Hepatocyte (in vitro differentiated cells): ENCODE data around the gene CEP192. TPM values are rescaled to one million over a fixed set of nuclear protein-coding genes. Genes with fewer than 3 reads are reported as not detected.

Experiments
- DNase-seq: peaks from one replicate; pipeline ENCODE4 v3.0.0-alpha.2; 2016; ENCODE audit warnings: low spot score
- H2AFZ ChIP-seq: fragments of 200-600 bp; sonication (generic); 2 replicates; pipeline ENCODE4 v1.6.0; 2016; ENCODE audit warnings: antibody characterized with exemption, mild to moderate bottlenecking
- H3K27ac ChIP-seq: fragments of 200-600 bp; sonication (generic); 2 replicates; pipeline ENCODE4 v1.5.1; 2016; ENCODE audit warnings: mild to moderate bottlenecking
- H3K27me3 ChIP-seq: fragments of 200-600 bp; sonication (generic); 2 replicates; pipeline ENCODE4 v1.6.1; 2016
- H3K36me3 ChIP-seq: fragments of 200-600 bp; sonication (generic); replicated peaks from 2 replicates; pipeline ENCODE4 v1.5.1; 2016; ENCODE audit warnings: low read depth; ENCODE audit not compliant: insufficient read depth
- H3K4me1 ChIP-seq: fragments of 200-600 bp; sonication (generic); 2 replicates; pipeline ENCODE4 v1.5.1; 2016; ENCODE audit warnings: mild to moderate bottlenecking, moderate library complexity; ENCODE audit not compliant: insufficient read depth
- H3K4me2 ChIP-seq: fragments of 200-600 bp; sonication (generic); 2 replicates; pipeline ENCODE4 v1.6.0; 2016
- H3K4me3 ChIP-seq: fragments of 200-600 bp; sonication (generic); 2 replicates; pipeline ENCODE4 v1.5.1; 2016; ENCODE audit warnings: mild to moderate bottlenecking
- H3K79me2 ChIP-seq: fragments of 200-600 bp; sonication (generic); 2 replicates; pipeline ENCODE4 v1.6.0; 2017; ENCODE audit warnings: mild to moderate bottlenecking
- H3K9me2 ChIP-seq: fragments of 200-600 bp; sonication (generic); replicated peaks from 2 replicates; pipeline ENCODE4 v1.6.0; 2017; ENCODE audit warnings: mild to moderate bottlenecking; ENCODE audit not compliant: insufficient read depth
- H3K9me3 ChIP-seq: fragments of 200-600 bp; sonication (generic); 2 replicates; pipeline ENCODE4 v1.5.1; 2016; ENCODE audit warnings: low read depth, mild to moderate bottlenecking
- H4K20me1 ChIP-seq: fragments of 200-600 bp; sonication (generic); 2 replicates; pipeline ENCODE4 v1.6.0; 2016; ENCODE audit warnings: mild to moderate bottlenecking; ENCODE audit not compliant: insufficient read depth, poor library complexity, severe bottlenecking
- CTCF ChIP-seq: fragments of 200-600 bp; sonication (generic); IDR thresholded peaks from 2 replicates; pipeline ENCODE4 v1.5.1; 2016; ENCODE audit warnings: antibody characterized with exemption, mild to moderate bottlenecking; ENCODE audit not compliant: poor library complexity
- EZH2 ChIP-seq: fragments of 200-600 bp; sonication (generic); IDR thresholded peaks from 2 replicates; pipeline ENCODE4 v1.6.1; 2016; ENCODE audit warnings: antibody characterized with exemption, mild to moderate bottlenecking, borderline replicate concordance
- EZH2phosphoT487 ChIP-seq: fragments of 200-600 bp; sonication (generic); IDR thresholded peaks from one replicate; pipeline ENCODE4 v1.6.1; 2018; ENCODE audit warnings: antibody characterized with exemption, mild to moderate bottlenecking, low read depth, moderate library complexity; ENCODE audit not compliant: unreplicated experiment, severe bottlenecking
- WGBS: methylation state at CpG from one replicate; pipeline ENCODE4 v1.1.6; 2016; ENCODE audit warnings: low lambda C conversion rate; ENCODE audit errors: missing lambda C conversion rate; 5-methylcytosine and 5-hydroxymethylcytosine counted together
- polyA plus RNA-seq: library from polyadenylated mRNA; unstranded; fragments of >200 nt; fragmentation: Nextera tagmentation; extraction: Ambion mirVana; gene quantifications from 2 replicates; pipeline ENCODE4 v1.2.1, GENCODE V29; 2016
- total RNA-seq: library from RNA; depleted of rRNA; stranded (reverse); fragments of >200 nt; gene quantifications from 2 replicates; pipeline ENCODE4 v1.2.3, GENCODE V29; 2014

The CEP192 gene
- total and polyA plus RNA-seq, 2 experiments from 2014 or later: 7.9 to 17.4 TPM

DNA sequence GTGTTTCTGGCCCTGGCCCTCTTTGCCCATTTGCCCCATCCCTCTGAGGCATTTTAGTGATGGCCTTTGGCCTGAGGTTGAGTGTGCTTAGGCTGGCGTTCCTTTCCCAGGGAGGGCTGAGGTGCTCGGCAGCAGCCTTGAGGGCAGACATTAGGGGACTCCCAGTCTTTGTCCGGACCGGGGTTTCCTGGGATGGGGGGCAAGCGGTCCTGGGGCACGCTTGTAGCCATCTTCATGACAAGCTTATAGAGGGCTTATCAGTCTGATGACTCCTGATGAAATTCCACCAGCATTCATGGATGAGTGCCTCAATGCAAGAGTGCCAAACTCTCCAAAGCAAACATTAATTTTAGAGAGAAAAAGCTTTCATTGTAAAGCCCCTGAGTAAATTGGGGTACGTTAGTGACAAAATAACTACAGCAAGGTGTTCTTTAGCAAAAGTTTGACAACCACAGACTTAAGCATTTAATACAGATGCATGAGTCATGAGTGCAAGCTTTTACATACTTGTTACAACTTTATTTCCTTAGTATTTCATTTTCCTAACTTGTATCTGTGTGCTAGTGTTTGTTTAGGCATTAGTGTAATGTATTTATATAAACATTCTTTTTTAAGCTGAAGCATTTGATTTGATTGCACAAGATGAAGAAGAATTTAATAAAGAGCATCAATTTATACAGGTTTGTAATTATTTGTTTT, 45.6 kb downstream of the CEP192 start:
- Histone ChIP-seq H3K79me2 (no peaks in the 10 kb centered on the region), H3K9me3 (no peaks in the 10 kb centered on the region), H3K36me3 (no peaks in the 10 kb centered on the region), H2AFZ (no peak overlapping the region), H3K27me3 (no peaks in the 10 kb centered on the region), H4K20me1 (no peaks in the 10 kb centered on the region), H3K27ac (no peak overlapping the region), H3K4me3 (no peak overlapping the region), H3K9me2 (no peaks in the 10 kb centered on the region), H3K4me1 (no peaks in the 10 kb centered on the region), H3K4me2 (no peak overlapping the region)
- 84% methylated on average over 7 of the region's 7 CpGs for WGBS
- TF ChIP-seq EZH2phosphoT487 (no peak), CTCF (no peak), EZH2 (no peak)
- no peak for DNase-seq

DNA sequence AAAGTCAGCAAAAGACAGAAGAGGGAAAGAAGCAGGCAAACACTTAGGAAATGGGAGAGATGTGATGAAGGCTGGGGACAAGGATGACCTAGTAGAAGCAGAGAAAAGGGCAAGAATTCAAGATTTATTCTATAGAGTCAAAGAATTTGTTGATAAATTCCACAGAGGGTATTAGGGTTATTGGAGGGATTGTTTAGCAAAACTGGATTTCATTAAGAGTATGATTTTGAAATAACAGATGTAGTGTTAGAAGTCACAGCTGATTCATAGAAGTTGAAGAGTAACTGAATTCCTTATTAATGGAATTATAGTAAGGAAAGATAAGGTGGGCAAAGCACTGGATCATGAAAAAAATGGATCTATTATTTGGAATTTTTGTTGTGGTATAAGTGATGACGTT, 48.6 kb downstream of the CEP192 start:
- TF ChIP-seq EZH2phosphoT487: no peak
- TF ChIP-seq EZH2: no peak
- TF ChIP-seq CTCF: no peak
- Histone ChIP-seq H3K27ac (no peak overlapping the region), H2AFZ (no peak overlapping the region), H4K20me1 (no peaks in the 10 kb centered on the region), H3K4me1 (no peaks in the 10 kb centered on the region), H3K9me2 (no peaks in the 10 kb centered on the region), H3K79me2 (no peaks in the 10 kb centered on the region), H3K36me3 (no peaks in the 10 kb centered on the region), H3K27me3 (no peaks in the 10 kb centered on the region), H3K9me3 (no peaks in the 10 kb centered on the region), H3K4me3 (no peak overlapping the region), H3K4me2 (no peak overlapping the region)
- 100% methylated on average over 1 of the region's 1 CpG for WGBS
- no peak for DNase-seq

GRCh38 chr18:13043066-13043465, 51.9 kb downstream of the CEP192 start:
- Histone ChIP-seq H4K20me1 (no peaks in the 10 kb centered on the region), H3K4me1 (no peaks in the 10 kb centered on the region), H3K4me3 (no peak overlapping the region), H3K27ac (no peak overlapping the region), H3K36me3 (no peaks in the 10 kb centered on the region), H3K79me2 (no peaks in the 10 kb centered on the region), H3K27me3 (no peaks in the 10 kb centered on the region), H3K9me2 (no peaks in the 10 kb centered on the region), H3K9me3 (no peaks in the 10 kb centered on the region), H2AFZ (no peak overlapping the region), H3K4me2 (no peak overlapping the region)
- DNase-seq: no peak
- WGBS: 98% methylated on average over 4 of the region's 4 CpGs
- TF ChIP-seq CTCF: no peak
- TF ChIP-seq EZH2: no peak
- no peak for TF ChIP-seq EZH2phosphoT487
